Motor neuron (in vitro differentiated cells): ENCODE results near the gene CFD. TPM values are rescaled to one million over a fixed set of nuclear protein-coding genes. Genes with fewer than 3 reads are reported as not detected.
"Not testable (repeated sequence)": the region's sequence is repeated elsewhere in the genome, so short reads cannot be mapped to it uniquely, and the experiment has no call there.

ENCODE experiments used
- ATAC-seq, 8 experiments: fragments of 200-7000 bp; cut with Tn5 transposase; replicated peaks in 6 of 8; 2 replicates each; pipeline ENCODE4 v1.8.0; 2021; ENCODE audit warnings: mild to moderate bottlenecking in 8 of 8, moderate library complexity in 8 of 8
- H3K27ac ChIP-seq, 2 donors: fragments of 250-450 bp; sonication (Bioruptor Pico); 2 replicates each; pipeline ENCODE4 v1.9.0; 2021; ENCODE audit warnings: antibody characterized with exemption in 2 of 2, mild to moderate bottlenecking in 2 of 2, moderate library complexity in 1 of 2
- H3K4me1 ChIP-seq, 2 donors: fragments of 250-450 bp; sonication (Bioruptor Pico); replicated peaks in 1 of 2; 2 replicates each; pipeline ENCODE4 v1.6.1; 2021; ENCODE audit warnings: antibody characterized with exemption in 2 of 2, mild to moderate bottlenecking in 2 of 2, moderate library complexity in 1 of 2
- H3K4me3 ChIP-seq, 5 donors: fragments of 250-450 bp; sonication (Bioruptor Pico); 2 replicates each; pipeline ENCODE4 v1.9.0; 2021; ENCODE audit warnings: antibody characterized with exemption in 5 of 5, mild to moderate bottlenecking in 5 of 5, moderate library complexity in 4 of 5
- WGBS, 10 experiments: fragments of 450-650 bp; shearing (Covaris generic); methylation state at CpG; one replicate each; pipeline ENCODE4 v1.0.0; 2022; 5-methylcytosine and 5-hydroxymethylcytosine counted together
- in situ Hi-C, 9 experiments: fragments of 400-800 bp; cut with MboI; loops; one replicate each; pipeline ENCODE4 v1.15.0; 2021; ENCODE audit warnings: low sequenced_read_pairs in 9 of 9, low pct_unique_long_range_greater_than_20kb in 2 of 9; ENCODE audit not compliant: unreplicated experiment in 9 of 9
- total RNA-seq, 8 experiments: library from RNA; unstranded; fragments of 300-600 nt; gene quantifications; 2 replicates each; pipeline versions ENCODE4 v1.2.3 to v1.2.4, GENCODE V29; 2022

The CFD gene
- total RNA-seq, 8 experiments from 2014 or later = 0.83 to 72.1 (median 1.6) TPM

DNA sequence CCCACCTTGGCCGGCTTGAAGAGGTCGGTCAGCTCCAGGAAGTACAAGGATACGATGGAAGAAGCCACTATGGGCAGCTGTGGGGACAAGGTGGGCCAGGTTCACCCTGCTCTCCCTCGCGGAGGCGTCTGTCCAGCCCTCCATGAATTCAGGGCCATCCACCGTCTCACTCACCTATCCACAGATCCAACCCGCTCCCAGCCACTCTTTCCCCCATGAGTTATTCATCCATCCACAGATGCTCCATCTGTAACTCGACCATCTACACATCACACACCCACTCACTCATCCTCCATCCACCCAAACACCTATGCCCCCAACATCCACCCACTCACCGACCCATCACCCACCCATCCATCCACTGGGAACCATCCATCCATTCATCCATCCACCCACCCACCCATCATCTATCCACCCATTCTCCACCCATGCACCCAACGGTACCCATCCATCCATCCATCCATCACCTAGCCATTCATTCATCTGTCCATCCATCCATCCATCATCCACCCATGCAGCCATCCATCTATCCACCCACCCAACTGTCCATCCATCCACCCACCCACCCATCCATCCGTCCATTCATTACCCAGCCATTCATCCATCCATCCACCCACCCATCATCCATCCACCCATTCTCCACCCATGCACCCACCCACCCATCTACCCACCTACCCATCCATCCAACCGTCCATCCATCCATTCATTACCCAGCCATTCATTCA, 43.5 kb upstream of the CFD start:
- WGBS, 10 experiments = 80 to 100% (median 94%) methylated on average over 1 to 2 of the region's 13 CpGs; no CpG with 5 or more reads in 6 of the 10 experiments
- ATAC-seq = peak in 3 of 8 experiments; percentile 1 to 4 (median 3)
- in situ Hi-C loops = no loop called here
- H3K4me1 ChIP-seq = peaks cover 5 to 6% of the 10 kb centered on the region in 2 donors
- H3K27ac ChIP-seq = no peak overlapping the region
- H3K4me3 ChIP-seq = no peak overlapping the region

DNA sequence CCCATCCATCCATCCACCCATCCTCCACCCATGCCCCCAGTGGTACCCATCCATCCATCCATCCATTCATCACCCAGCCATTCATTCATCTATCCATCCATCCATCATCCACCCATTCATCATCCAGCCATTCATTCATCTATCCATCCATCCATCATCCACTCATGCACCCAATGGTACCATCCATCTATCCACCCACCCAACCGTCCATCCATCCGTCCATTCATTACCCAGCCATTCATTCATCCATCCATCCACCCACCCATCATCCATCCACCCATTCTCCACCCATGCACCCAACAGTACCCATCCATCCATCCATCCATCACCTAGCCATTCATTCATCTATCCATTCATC, 43.0 kb upstream of the CFD start:
- ATAC-seq = no peak
- 78 to 100% (median 100%) methylated on average over 2 of the region's 2 CpGs; no CpG with 5 or more reads in 4 of the 10 experiments for WGBS, 10 experiments
- Histone ChIP-seq H3K4me3 (no peak overlapping the region), H3K27ac (no peak overlapping the region), H3K4me1 (peaks cover 5 to 6% of the 10 kb centered on the region in 2 donors)
- in situ Hi-C loops = no loop called here

DNA sequence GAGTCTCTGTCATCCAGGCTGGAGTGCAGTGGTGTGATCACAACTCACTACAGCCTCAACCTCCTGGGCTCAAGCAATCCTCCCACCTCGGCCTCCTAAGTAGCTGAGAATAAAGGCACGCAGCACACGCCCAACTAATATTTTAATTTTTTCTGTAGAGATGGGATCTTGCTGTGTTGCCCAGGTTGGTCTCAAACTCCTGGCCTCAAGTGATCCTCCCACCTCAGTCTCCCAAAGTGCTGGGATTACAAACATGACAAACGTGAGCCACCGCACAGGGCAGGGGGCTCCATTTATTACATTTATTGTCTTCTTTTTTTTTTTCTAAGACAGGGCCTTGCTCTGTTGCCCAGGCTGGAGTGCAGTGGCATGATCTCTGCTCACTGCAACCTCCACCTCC, 39.3 kb upstream of the CFD start:
- ATAC-seq, H3K27ac ChIP-seq, in situ Hi-C loops: not testable (repeated sequence)
- 60 to 72% (median 62%) methylated on average over 1 to 2 of the region's 5 CpGs; no CpG with 5 or more reads in 7 of the 10 experiments for WGBS, 10 experiments
- H3K4me1 ChIP-seq = peaks cover 19 to 21% of the 10 kb centered on the region in 2 donors
- H3K4me3 ChIP-seq = peak overlapping the region in 1 of 5 donors; percentile 88

DNA sequence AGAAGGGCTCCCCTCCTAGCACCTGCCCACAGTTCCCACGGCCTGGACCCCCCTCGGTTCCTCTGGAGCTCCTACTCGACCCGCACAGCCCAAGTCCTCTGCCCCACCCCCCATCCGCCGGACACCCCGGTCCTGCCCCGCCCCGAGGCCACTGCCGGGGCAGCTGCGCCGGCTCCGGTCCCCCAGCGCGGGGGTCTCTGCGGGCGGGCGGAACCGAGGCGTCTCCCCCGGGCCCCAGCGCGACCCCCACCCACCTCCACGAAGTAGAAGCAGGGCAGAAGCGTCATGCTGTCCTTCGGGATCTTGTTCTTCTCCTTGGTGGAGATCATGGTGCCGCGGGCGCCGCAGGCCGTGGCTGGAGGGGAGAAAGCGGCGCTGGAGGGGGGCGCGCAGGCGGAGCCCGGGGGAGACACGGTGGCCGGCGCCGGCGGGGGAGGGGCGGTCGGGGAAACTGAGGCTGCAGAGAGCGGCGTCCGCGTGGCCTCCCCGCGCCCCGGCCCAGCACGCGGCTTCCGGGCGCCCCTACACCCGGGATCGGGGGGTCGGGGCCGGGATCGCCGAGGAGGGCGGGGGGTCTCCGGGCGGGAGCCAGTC, 38.1 kb upstream of the CFD start:
- H3K4me3 ChIP-seq = peak overlapping the region; percentile 46 to 88 (median 75)
- peaks cover 19 to 21% of the 10 kb centered on the region in 2 donors for H3K4me1 ChIP-seq
- peak in 7 of 8 experiments; percentile 12 to 40 (median 28) for ATAC-seq
- in situ Hi-C loops = no loop called here
- no CpG with 5 or more reads among the region's 64 CpGs for WGBS, 10 experiments
- peak overlapping the region; percentile 93 to 94 for H3K27ac ChIP-seq

DNA sequence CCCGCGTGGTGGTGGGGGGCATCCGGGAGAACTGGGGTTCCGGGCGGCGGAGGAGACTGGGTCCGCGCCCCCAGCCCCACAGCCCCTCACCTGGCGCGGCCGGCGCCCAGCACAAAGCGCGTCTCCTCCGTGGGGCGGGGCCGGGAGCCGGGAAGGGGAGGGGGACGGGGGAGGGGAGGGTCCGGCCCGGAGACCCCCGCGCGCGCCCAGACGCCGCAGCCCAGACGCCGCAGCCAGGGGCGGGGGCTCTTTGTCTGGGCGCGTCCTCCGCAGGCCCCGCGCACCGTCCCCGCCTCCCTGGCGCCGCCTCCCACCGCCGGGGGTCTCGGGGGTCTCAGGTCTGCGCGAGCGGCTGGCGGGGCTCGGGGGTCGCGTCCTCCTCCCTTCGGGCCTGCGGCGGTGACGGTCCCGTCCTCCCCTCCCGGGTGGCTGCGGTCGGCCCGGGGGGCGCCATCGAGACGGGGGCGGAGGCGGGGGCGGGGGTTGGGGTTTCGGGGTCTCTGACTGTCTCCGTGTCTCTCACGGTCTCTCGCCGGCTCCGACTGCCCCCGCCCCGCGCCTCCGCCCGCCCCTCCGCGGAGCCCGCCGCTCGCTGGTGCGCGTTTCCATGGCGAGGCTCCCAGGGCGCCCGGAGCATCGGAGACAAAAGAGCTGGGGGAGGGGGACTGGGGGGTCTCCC, 37.5 kb upstream of the CFD start, which contains the start of gene PLPPR3:
TSS of gene PLPPR3 (minus strand) at position 131 of the 679 bp plus-strand sequence. CDS start 396 bp downstream, outside the sequence.
- peak within 1 kb of the TSS; percentile 46 to 88 (median 75) for H3K4me3 ChIP-seq
- in situ Hi-C loops = no loop called here
- peak in 5 of 8 experiments; percentile 80 to 84 (median 83) for ATAC-seq
- peak within 1 kb of the TSS; percentile 93 to 94 for H3K27ac ChIP-seq
- peaks cover 19 to 21% of the 10 kb centered on the region in 2 donors for H3K4me1 ChIP-seq
- WGBS, 10 experiments = no CpG with 5 or more reads among the region's 86 CpGs

DNA sequence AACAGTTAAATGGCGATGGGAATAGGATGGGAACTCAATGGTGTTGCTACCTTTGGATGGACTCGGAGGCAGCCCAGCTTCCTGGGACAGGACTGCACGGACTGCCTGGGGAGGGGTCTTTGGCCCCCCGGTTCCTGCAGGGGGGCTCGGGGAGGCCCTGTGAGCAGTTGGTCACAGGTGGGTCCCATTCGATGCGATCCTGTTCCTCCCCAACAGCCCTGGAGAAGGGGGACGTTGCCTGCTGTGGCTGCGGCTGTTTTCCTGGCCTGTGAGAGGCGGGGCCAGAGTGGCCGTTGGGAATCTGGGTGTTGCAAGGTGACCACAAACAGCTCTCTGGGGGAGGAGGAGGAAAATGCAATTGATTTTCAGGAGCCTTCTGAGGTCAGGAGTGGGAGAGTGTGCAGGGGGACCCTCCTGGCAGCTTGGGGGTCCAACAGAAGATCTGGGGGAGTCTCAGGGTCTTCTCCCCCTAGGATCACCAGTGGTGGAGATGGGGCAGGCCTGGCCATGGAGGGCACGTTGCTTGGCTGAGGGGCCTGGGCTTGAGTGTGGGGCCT, 35.8 kb upstream of the CFD start:
- Histone ChIP-seq H3K4me1 (peaks cover 19 to 21% of the 10 kb centered on the region in 2 donors), H3K27ac (peak overlapping the region; percentile 18 to 57), H3K4me3 (no peak overlapping the region)
- in situ Hi-C loops = no loop called here
- no peak for ATAC-seq
- WGBS, 10 experiments = 17 to 100% (median 87%) methylated on average over 1 to 3 of the region's 12 CpGs; no CpG with 5 or more reads in 3 of the 10 experiments

DNA sequence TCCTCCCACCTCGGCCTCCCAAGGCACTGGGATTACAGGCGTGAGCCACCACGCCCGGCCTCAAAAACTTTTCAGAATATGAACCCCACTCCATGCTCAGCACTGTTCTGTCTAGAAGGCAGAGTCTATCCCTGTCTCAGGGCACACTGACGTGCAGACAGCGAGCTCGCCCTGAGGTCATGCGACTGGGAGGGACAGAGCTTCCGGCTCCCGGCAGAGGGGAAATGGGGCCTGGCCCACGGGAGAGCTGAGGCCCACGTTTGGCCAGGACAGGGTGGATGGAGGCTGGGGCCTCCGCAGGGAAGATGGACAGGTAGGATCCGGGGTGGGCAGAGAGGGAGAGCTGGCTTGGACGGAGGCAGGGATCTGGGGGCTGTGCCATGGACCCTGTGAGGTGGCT, 34.6 kb upstream of the CFD start:
- peaks cover 19 to 21% of the 10 kb centered on the region in 2 donors for H3K4me1 ChIP-seq
- no peak overlapping the region for H3K4me3 ChIP-seq
- ATAC-seq = no peak
- WGBS, 10 experiments = 56 to 100% (median 75%) methylated on average over 1 to 8 of the region's 15 CpGs; no CpG with 5 or more reads in 6 of the 10 experiments
- in situ Hi-C loops = no loop called here
- no peak overlapping the region for H3K27ac ChIP-seq

DNA sequence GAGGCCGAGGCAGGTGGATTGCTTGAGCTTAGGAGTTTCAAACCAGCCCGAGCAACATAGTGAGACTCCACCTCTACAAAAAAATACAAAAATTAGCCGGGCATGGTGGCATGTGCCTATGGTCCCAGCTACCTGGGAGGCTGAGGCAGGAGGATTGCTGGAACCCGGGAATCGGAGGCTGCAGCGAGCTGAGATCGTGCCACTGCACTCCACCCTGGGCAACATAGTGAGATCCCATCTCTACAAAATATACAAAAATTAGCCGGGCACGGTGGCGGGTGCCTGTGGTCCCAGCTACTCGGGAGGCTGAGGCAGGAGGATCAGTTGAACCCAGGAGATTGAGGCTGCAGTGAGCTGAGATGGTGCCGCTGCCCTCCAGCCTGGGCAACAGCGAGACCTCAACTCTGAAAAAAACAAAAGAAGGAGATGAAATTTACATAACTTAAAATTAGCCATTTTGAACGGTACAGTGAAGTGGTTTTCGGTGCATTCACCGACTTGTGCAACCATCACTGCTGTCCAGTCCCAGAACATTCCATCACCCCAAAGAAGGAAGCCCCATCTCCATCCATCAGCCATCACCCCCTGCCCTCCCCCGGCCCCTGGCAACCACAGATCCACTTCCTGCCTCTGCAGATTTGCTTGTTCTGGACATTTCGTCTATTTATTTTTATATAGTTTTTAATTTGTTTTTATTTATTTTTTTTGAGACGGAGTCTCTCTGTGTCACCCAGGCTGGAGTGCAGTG, 33.4 kb upstream of the CFD start:
- H3K27ac ChIP-seq = no peak overlapping the region
- 71 to 100% (median 88%) methylated on average over 1 to 12 of the region's 19 CpGs; no CpG with 5 or more reads in 3 of the 10 experiments for WGBS, 10 experiments
- no peak overlapping the region for H3K4me3 ChIP-seq
- in situ Hi-C loops = no loop called here
- peaks cover 14 to 15% of the 10 kb centered on the region in 2 donors for H3K4me1 ChIP-seq
- no peak for ATAC-seq

DNA sequence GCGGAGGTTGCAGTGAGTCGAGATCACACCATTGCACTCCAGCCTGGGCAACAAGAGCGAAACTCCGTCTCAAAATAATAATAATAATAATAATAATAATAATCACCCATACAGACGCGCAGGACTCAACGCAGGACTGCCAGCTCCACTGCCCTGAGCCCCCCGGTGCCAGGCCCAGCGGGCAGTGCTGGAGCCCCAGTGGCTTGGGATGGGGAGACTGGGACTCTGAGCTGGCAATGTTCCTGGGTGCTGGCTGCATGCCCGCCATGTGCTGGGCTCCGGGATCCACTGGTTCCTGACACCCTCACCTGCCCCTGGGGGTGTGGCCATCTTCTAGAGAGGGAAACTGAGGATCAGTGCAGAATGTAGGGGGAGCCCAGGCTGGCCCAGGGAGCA, 32.2 kb upstream of the CFD start:
- Histone ChIP-seq H3K4me1 (peaks cover 14 to 15% of the 10 kb centered on the region in 2 donors), H3K27ac (no peak overlapping the region), H3K4me3 (no peak overlapping the region)
- WGBS, 10 experiments = 91 to 100% methylated on average over 3 to 6 of the region's 11 CpGs; no CpG with 5 or more reads in 8 of the 10 experiments
- in situ Hi-C loops = no loop called here
- peak in 1 of 8 experiments; percentile 13 for ATAC-seq

DNA sequence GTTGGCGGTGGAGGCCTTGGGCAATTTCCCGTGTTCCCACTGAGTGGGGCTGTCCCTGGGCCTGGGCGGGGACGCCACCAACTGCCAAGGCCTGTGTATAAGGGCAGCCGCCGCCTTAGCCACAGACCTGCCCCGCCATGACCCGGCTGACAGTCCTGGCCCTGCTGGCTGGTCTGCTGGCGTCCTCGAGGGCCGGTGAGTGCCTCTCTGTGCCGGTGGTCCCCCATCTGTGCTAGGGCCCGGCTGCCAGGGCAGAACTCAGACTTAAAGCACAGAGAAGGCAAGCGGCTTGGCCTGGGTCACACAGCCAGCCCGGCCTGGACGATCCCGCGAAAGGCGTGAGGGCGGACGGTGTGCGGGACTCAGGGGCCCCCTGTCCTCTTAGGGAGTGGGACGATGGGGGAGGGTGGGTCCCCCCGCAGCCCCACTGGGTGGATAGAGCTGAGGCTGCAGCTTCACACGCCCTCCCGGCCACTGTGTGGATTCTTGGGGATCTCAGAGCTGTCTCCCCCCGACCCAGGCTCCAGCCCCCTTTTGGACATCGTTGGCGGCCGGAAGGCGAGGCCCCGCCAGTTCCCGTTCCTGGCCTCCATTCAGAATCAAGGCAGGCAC, 31.6 kb upstream of the CFD start, which contains the start of gene AZU1:
TSS of gene AZU1 (plus strand) at position 128 of the 612 bp plus-strand sequence. CDS start at position 138, 10 bp downstream.
- no peak within 1 kb of the TSS for H3K27ac ChIP-seq
- no peak within 1 kb of the TSS for H3K4me3 ChIP-seq
- 40 to 100% (median 82%) methylated on average over 1 to 9 of the region's 33 CpGs; no CpG with 5 or more reads in 6 of the 10 experiments for WGBS, 10 experiments
- in situ Hi-C loops = no loop called here
- peaks cover 10 to 11% of the 10 kb centered on the region in 2 donors for H3K4me1 ChIP-seq
- peak in 6 of 8 experiments; percentile 4 to 80 (median 36) for ATAC-seq

DNA sequence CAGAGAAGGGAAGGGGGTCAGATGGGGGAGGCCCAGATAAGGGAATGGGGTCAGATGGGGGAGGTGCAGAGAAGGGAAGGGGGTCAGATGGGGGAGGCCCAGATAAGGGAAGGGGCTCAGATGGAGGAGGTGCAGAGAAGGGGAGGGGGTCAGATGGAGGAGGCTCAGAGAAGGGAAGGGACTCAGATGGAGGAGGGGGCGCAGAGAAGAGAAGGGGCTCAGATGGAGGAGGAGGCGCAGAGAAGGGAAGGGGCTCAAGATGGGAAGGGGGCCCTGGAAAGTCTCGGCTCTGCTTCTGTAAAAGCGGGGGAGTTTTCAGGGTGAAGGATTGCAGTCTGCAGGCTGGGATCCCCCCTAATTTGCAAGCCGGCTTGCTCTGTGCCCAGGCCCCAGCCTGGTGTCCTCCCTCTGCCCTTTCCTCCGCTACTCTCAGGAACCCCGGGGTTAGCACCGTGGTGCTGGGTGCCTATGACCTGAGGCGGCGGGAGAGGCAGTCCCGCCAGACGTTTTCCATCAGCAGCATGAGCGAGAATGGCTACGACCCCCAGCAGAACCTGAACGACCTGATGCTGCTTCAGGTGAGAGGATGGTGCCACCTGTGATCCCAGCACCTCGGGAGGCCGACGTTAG, 30.2 kb upstream of the CFD start:
- no peak for ATAC-seq
- H3K4me1 ChIP-seq = no peaks in the 10 kb centered on the region
- H3K4me3 ChIP-seq = no peak overlapping the region
- in situ Hi-C loops = no loop called here
- H3K27ac ChIP-seq = no peak overlapping the region
- WGBS, 10 experiments = 40 to 95% (median 53%) methylated on average over 1 to 4 of the region's 18 CpGs; no CpG with 5 or more reads in 5 of the 10 experiments
